MCF 10A (cell line): ENCODE data around the gene DLG4. TPM values are rescaled to one million over a fixed set of nuclear protein-coding genes. Genes with fewer than 3 reads are reported as not detected.

Experiments used
- BruUV-seq: library from RNA; stranded (reverse); fragments of 400-500 nt; replicated peaks from 2 replicates; lab custom pipeline; 2021; lab: Mats Ljungman, UMichigan
- CTCF ChIA-PET: fragments of 300-600 bp; sonication (Branson Sonifier 250); formaldehyde crosslinking; extraction: SDS; loops from one replicate; lab custom pipeline; 2021; ENCODE audit warnings: antibody characterized with exemption, inconsistent platforms; lab: Yijun Ruan, JAX
- POLR2A ChIA-PET: fragments of 300-600, 350-650 bp; sonication (Branson Sonifier 250); formaldehyde crosslinking; extraction: SDS; loops from one replicate; lab custom pipeline; 2020; ENCODE audit warnings: antibody characterized with exemption, inconsistent platforms; lab: Yijun Ruan, JAX
- DNase-seq: peaks from one replicate; pipeline ENCODE4 v3.0.0-alpha.2; 2018; ENCODE audit not compliant: unreplicated experiment
- H3K27ac Mint-ChIP-seq: one replicate; pipeline ENCODE4 v1.8.0; 2022; ENCODE audit warnings: mild to moderate bottlenecking, low read depth, mixed read lengths; ENCODE audit not compliant: unreplicated experiment
- H3K27me3 Mint-ChIP-seq: one replicate; pipeline ENCODE4 v1.8.0; 2022; ENCODE audit warnings: mixed read lengths; ENCODE audit not compliant: insufficient read depth, unreplicated experiment
- H3K36me3 Mint-ChIP-seq: one replicate; pipeline ENCODE4 v1.8.0; 2022; ENCODE audit warnings: mild to moderate bottlenecking, moderate library complexity, mixed read lengths; ENCODE audit not compliant: insufficient read depth, unreplicated experiment
- H3K4me1 Mint-ChIP-seq: one replicate; pipeline ENCODE4 v1.8.0; 2022; ENCODE audit warnings: mixed read lengths; ENCODE audit not compliant: insufficient read depth, unreplicated experiment
- H3K4me3 Mint-ChIP-seq: one replicate; pipeline ENCODE4 v1.8.0; 2022; ENCODE audit warnings: mild to moderate bottlenecking, moderate library complexity, mixed read lengths; ENCODE audit not compliant: unreplicated experiment
- H3K9me3 Mint-ChIP-seq: one replicate; pipeline ENCODE4 v1.8.0; 2022; ENCODE audit warnings: mixed read lengths; ENCODE audit not compliant: unreplicated experiment
- intact Hi-C: fragments of 100-400 bp; cut with micrococcal nuclease; formaldehyde crosslinking; loops from 2 replicates; pipeline ENCODE4 v1.14.1; 2022
- microRNA-seq: library from miRNA; unstranded; fragments of <30 nt; microRNA quantifications from one replicate; pipeline ENCODE4 v1.2.0, GENCODE V29; 2022
- total RNA-seq: library from RNA; stranded (reverse); gene quantifications from 2 replicates; pipeline ENCODE4 v1.2.3, GENCODE V29; 2022
- TF ChIP-seq, protein P1 (sequence below): fragments of 200-600 bp; IDR thresholded peaks from one replicate; pipeline ENCODE4 v1.8.0; 2022; ENCODE audit warnings: antibody characterized with exemption, mild to moderate bottlenecking; ENCODE audit not compliant: unreplicated experiment

Gene DLG4
- total RNA-seq, 1 experiment from 2014 or later: 7.6 TPM

DNA sequence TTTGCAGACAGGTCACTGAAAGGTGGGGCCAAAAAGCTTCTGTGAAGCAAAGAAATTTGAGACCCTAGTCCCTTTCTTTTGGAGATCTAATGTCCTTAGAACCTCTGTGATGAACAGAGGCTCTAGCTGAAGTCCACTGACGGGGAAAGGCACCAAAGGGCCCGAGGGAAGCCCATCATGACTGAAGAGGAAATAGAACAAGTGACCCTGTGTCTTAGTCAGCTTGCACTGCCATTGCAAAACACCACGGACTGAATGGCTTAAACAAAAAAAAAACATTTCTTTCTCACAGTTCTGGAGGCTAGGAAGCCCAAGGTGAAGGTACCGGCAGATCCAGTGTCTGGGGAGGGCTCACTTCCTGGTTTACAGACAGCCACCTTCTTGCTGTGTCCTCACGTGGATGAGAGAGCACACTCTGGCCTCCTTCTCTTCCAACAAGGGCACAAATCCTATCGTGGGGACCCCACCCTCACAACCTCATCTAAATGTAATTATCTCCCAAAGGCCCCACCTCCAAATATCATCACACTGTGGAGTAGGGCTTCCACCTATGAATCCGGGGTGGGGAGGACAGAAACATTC, 80.7 kb downstream of the DLG4 start:
- TF ChIP-seq, protein P1, sequence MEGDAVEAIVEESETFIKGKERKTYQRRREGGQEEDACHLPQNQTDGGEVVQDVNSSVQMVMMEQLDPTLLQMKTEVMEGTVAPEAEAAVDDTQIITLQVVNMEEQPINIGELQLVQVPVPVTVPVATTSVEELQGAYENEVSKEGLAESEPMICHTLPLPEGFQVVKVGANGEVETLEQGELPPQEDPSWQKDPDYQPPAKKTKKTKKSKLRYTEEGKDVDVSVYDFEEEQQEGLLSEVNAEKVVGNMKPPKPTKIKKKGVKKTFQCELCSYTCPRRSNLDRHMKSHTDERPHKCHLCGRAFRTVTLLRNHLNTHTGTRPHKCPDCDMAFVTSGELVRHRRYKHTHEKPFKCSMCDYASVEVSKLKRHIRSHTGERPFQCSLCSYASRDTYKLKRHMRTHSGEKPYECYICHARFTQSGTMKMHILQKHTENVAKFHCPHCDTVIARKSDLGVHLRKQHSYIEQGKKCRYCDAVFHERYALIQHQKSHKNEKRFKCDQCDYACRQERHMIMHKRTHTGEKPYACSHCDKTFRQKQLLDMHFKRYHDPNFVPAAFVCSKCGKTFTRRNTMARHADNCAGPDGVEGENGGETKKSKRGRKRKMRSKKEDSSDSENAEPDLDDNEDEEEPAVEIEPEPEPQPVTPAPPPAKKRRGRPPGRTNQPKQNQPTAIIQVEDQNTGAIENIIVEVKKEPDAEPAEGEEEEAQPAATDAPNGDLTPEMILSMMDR: no peak
- H3K4me3 Mint-ChIP-seq: no peak overlapping the region
- no peaks in the 10 kb centered on the region for H3K4me1 Mint-ChIP-seq
- CTCF ChIA-PET: interaction anchor here (0.7 to 7.7 kb wide), 5 partner anchors 26 to 92 kb away, joined by 3 to 124 read pairs (median 17); partner anchors contain the start of gene SLC16A11
- intact Hi-C loops: loop anchor here (5.0 kb wide), 1 partner anchor 73 kb away; no protein-coding TSS in a partner anchor
- no peaks in the 10 kb centered on the region for H3K36me3 Mint-ChIP-seq
- no peak for DNase-seq
- POLR2A ChIA-PET: interaction anchor here (0.7 to 1.0 kb wide), 3 partner anchors 103 to 448 kb away, joined by 3 read pairs; partner anchors contain the start of gene SLC16A13
- peaks cover 35% of the 10 kb centered on the region for H3K27me3 Mint-ChIP-seq
- BruUV-seq: no TSS peak
- no peak overlapping the region for H3K27ac Mint-ChIP-seq
- H3K9me3 Mint-ChIP-seq: no peaks in the 10 kb centered on the region

DNA sequence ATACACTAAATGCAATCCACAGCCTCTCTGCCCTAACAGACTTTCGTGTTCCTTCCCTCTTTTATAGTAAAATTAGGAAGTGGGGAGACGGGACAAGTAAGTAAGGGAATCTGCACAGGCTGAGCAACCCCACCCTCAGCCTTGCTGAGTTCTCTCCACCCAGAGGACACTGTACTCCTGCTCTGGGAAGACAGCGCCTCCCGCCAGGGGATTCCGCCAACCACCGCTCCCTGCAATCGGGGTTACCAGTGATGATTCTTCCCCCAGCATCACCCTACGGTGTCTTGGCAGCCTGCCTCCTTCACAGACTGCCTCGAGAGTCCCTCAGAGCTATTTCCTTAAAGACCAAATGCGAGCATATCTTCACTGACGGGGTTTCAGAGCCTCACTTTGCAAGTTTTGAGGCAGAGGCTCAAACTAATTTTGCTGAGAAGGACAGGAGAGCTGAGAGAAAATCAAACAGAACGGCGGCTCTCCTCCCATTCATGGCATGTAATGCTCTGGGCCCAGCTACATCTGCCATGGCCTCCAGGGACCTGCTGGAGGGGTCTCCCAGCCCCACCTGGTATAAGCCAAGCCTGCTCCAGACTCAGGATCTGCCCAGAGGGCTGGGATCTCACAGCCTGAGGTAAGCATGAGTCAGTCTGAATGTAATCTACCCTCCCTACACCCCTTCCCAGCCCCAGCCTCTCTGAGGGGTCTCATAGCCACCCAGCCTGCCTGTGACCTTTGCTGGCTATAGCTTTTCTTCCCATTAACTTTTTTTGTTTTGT, 82.3 kb downstream of the DLG4 start:
- no peak overlapping the region for H3K4me3 Mint-ChIP-seq
- BruUV-seq: no TSS peak
- TF ChIP-seq, protein P1: no peak
- ChIA-PET POLR2A (interaction anchor here (1.0 to 2.6 kb wide), 5 partner anchors 14 to 102 kb away, joined by 3 to 10 read pairs (median 4); partner anchors contain the start of gene SLC16A13), CTCF (interaction anchor here (0.6 to 7.7 kb wide), 28 partner anchors 8 to 829 kb away, joined by 3 to 124 read pairs (median 4); partner anchors contain the start of gene SLC16A11)
- peaks cover 26% of the 10 kb centered on the region for H3K27me3 Mint-ChIP-seq
- H3K9me3 Mint-ChIP-seq: no peaks in the 10 kb centered on the region
- H3K27ac Mint-ChIP-seq: no peak overlapping the region
- intact Hi-C loops: loop anchor here (2.0 to 5.0 kb wide), 2 partner anchors 39 to 75 kb away; no protein-coding TSS in a partner anchor
- no peak for DNase-seq
- H3K36me3 Mint-ChIP-seq: no peaks in the 10 kb centered on the region
- H3K4me1 Mint-ChIP-seq: no peaks in the 10 kb centered on the region

Small RNA genes lying within 50 kb of the gene (microRNA-seq; reads per million reads assigned to microRNA genes)
- gene MIR324: 1,631 reads per million, percentile 89 among the genes with 10 or more reads in this experiment

Other genes with a start within 250 kb of the DLG4 start
- gene ALOX12, start 223.8 kb downstream of the DLG4 start, total RNA-seq: not detected in 2 replicates
- gene RNASEK, start 207.2 kb downstream of the DLG4 start, total RNA-seq: 155 and 209 TPM in 2 replicates
- gene BCL6B, start 196.8 kb downstream of the DLG4 start, total RNA-seq: not detected in 2 replicates
- 7.5 and 11.1 TPM in 2 replicates for gene SLC16A13, start 183.8 kb downstream of the DLG4 start, total RNA-seq
- not detected in 2 replicates for gene SLC16A11, start 175.7 kb downstream of the DLG4 start, total RNA-seq
- gene CLEC10A, start 139.6 kb downstream of the DLG4 start, total RNA-seq: not detected in 2 replicates
- gene ASGR2, start 105.0 kb downstream of the DLG4 start, total RNA-seq: not detected in 2 replicates
- 0.37 and 0.59 TPM in 2 replicates for gene ASGR1, start 40.5 kb downstream of the DLG4 start, total RNA-seq
- 387 and 413 TPM in 2 replicates for gene ACADVL, start 102 bp upstream of the DLG4 start, total RNA-seq
- 34.9 and 37.4 TPM in 2 replicates for gene DVL2, start 14.7 kb upstream of the DLG4 start, total RNA-seq
- gene PHF23, start 19.6 kb upstream of the DLG4 start, total RNA-seq: 41.8 and 47.1 TPM in 2 replicates
- 226 and 294 TPM in 2 replicates for gene GABARAP, start 22.6 kb upstream of the DLG4 start, total RNA-seq
- gene CTDNEP1, start 31.9 kb upstream of the DLG4 start, total RNA-seq: 145 and 148 TPM in 2 replicates
- gene ELP5, start 32.4 kb upstream of the DLG4 start, total RNA-seq: 81.0 and 91.3 TPM in 2 replicates
- 20.8 and 23.9 TPM in 2 replicates for gene CLDN7, start 42.6 kb upstream of the DLG4 start, total RNA-seq
- not detected in 2 replicates for gene SLC2A4, start 61.9 kb upstream of the DLG4 start, total RNA-seq
- 0.40 and 0.44 TPM in 2 replicates for gene YBX2, start 74.8 kb upstream of the DLG4 start, total RNA-seq
- gene EIF5A, start 87.8 kb upstream of the DLG4 start, total RNA-seq: 1,142 and 1,190 TPM in 2 replicates
- 29.4 and 49.8 TPM in 2 replicates for gene GPS2, start 95.5 kb upstream of the DLG4 start, total RNA-seq
- gene NEURL4, start 109.5 kb upstream of the DLG4 start, total RNA-seq: 36.9 and 39.3 TPM in 2 replicates
- 4.4 and 4.9 TPM in 2 replicates for gene ACAP1, start 116.7 kb upstream of the DLG4 start, total RNA-seq
- 9.2 and 10.1 TPM in 2 replicates for gene KCTD11, start 132.3 kb upstream of the DLG4 start, total RNA-seq
- gene TMEM95, start 135.3 kb upstream of the DLG4 start, total RNA-seq: not detected in 2 replicates
- gene TNK1, start 161.3 kb upstream of the DLG4 start, total RNA-seq: 6.4 and 8.0 TPM in 2 replicates
- 53.8 and 59.0 TPM in 2 replicates for gene PLSCR3, start 174.7 kb upstream of the DLG4 start, total RNA-seq
- 35.2 and 42.9 TPM in 2 replicates for gene TMEM256, start 184.3 kb upstream of the DLG4 start, total RNA-seq
- 6.7 and 9.0 TPM in 2 replicates for gene NLGN2, start 188.0 kb upstream of the DLG4 start, total RNA-seq
- not detected in 2 replicates for gene SPEM1, start 200.5 kb upstream of the DLG4 start, total RNA-seq
- not detected in 2 replicates for gene SPEM2, start 205.8 kb upstream of the DLG4 start, total RNA-seq
- not detected in 2 replicates for gene SPEM3, start 209.0 kb upstream of the DLG4 start, total RNA-seq
- 6.1 and 6.3 TPM in 2 replicates for gene TMEM102, start 215.6 kb upstream of the DLG4 start, total RNA-seq
- gene FGF11, start 219.7 kb upstream of the DLG4 start, total RNA-seq: 0.84 and 2.1 TPM in 2 replicates
- 3.3 and 7.8 TPM in 2 replicates for gene CHRNB1, start 225.2 kb upstream of the DLG4 start, total RNA-seq